Parathyroid adenoma (tissue), 2 donors: ENCODE data around the gene TRAP1.

Source experiments
- H2AFZ ChIP-seq: fragments of 300-600 bp; sonication (generic); one replicate; pipeline ENCODE4 v1.7.0; 2017; ENCODE audit warnings: antibody characterized with exemption, mild to moderate bottlenecking
- H3K27ac ChIP-seq: fragments of 300-600 bp; sonication (generic); one replicate; pipeline ENCODE4 v1.7.0; 2017
- H3K27me3 ChIP-seq: fragments of 300-600 bp; sonication (generic); one replicate; pipeline ENCODE4 v1.7.0; 2017; ENCODE audit warnings: low read length; ENCODE audit not compliant: control insufficient read depth, insufficient read depth
- H3K36me3 ChIP-seq: fragments of 300-600 bp; sonication (generic); one replicate; pipeline ENCODE4 v1.7.0; 2017; ENCODE audit warnings: low read length; ENCODE audit not compliant: control insufficient read depth, insufficient read depth
- H3K4me1 ChIP-seq: fragments of 300-600 bp; sonication (generic); one replicate; pipeline ENCODE4 v1.7.0; 2017; ENCODE audit warnings: control low read depth
- H3K4me2 ChIP-seq: fragments of 300-600 bp; sonication (generic); one replicate; pipeline ENCODE4 v1.7.0; 2017; ENCODE audit warnings: low read length
- H3K4me3 ChIP-seq: fragments of 300-600 bp; sonication (generic); one replicate; pipeline ENCODE4 v1.7.0; 2017; ENCODE audit warnings: low read depth, low read length
- H3K79me2 ChIP-seq: fragments of 300-600 bp; sonication (generic); one replicate; pipeline ENCODE4 v1.7.0; 2017; ENCODE audit warnings: control low read depth
- H3K9ac ChIP-seq: fragments of 300-600 bp; sonication (generic); one replicate; pipeline ENCODE4 v1.7.0; 2017; ENCODE audit warnings: mild to moderate bottlenecking
- H3K9me3 ChIP-seq: fragments of 300-600 bp; sonication (generic); one replicate; pipeline ENCODE4 v1.7.0; 2017; ENCODE audit warnings: low read length; ENCODE audit not compliant: control insufficient read depth
- CTCF ChIP-seq: fragments of 300-600 bp; sonication (generic); IDR thresholded peaks from one replicate; pipeline ENCODE4 v1.7.0; 2017; ENCODE audit warnings: antibody characterized with exemption, mild to moderate bottlenecking
- donor health status: primary hyperparathyroidism.

Gene TRAP1

GRCh38 chr16:3687792-3688191 lies 29.5 kb downstream of the TRAP1 start:
- TF ChIP-seq CTCF = no peak
- Histone ChIP-seq H3K27me3 (no peaks in the 10 kb centered on the region), H3K9me3 (no peaks in the 10 kb centered on the region), H3K4me2 (no peak overlapping the region), H3K9ac (no peak overlapping the region), H3K79me2 (no peaks in the 10 kb centered on the region), H3K36me3 (no peaks in the 10 kb centered on the region), H2AFZ (no peak overlapping the region), H3K4me3 (no peak overlapping the region), H3K4me1 (peaks cover 8% of the 10 kb centered on the region), H3K27ac (no peak overlapping the region)

GRCh38 chr16:3687021-3687420 lies 30.3 kb downstream of the TRAP1 start:
- no peaks in the 10 kb centered on the region for H3K27me3 ChIP-seq
- no peak overlapping the region for H3K9ac ChIP-seq
- H2AFZ ChIP-seq = no peak overlapping the region
- peaks cover 8% of the 10 kb centered on the region for H3K4me1 ChIP-seq
- H3K9me3 ChIP-seq = no peaks in the 10 kb centered on the region
- no peaks in the 10 kb centered on the region for H3K79me2 ChIP-seq
- no peak for TF ChIP-seq CTCF
- no peak overlapping the region for H3K27ac ChIP-seq
- H3K36me3 ChIP-seq = no peaks in the 10 kb centered on the region
- no peak overlapping the region for H3K4me2 ChIP-seq
- H3K4me3 ChIP-seq = no peak overlapping the region

- Histone ChIP-seq H2AFZ (no peak overlapping the region), H3K27me3 (no peaks in the 10 kb centered on the region), H3K4me3 (no peak overlapping the region), H3K4me1 (no peaks in the 10 kb centered on the region), H3K9ac (no peak overlapping the region), H3K79me2 (no peaks in the 10 kb centered on the region), H3K9me3 (no peaks in the 10 kb centered on the region), H3K27ac (no peak overlapping the region), H3K36me3 (no peaks in the 10 kb centered on the region), H3K4me2 (no peak overlapping the region)
- TF ChIP-seq CTCF = no peak
Measured at GRCh38 chr16:3681206-3681605, 36.1 kb downstream of the TRAP1 start.

GRCh38 chr16:3677994-3678393 lies 39.3 kb downstream of the TRAP1 start:
- H3K79me2 ChIP-seq = no peaks in the 10 kb centered on the region
- H3K36me3 ChIP-seq = no peaks in the 10 kb centered on the region
- H3K4me1 ChIP-seq = no peaks in the 10 kb centered on the region
- no peaks in the 10 kb centered on the region for H3K27me3 ChIP-seq
- H3K27ac ChIP-seq = no peak overlapping the region
- H3K9me3 ChIP-seq = no peaks in the 10 kb centered on the region
- no peak for TF ChIP-seq CTCF
- H3K9ac ChIP-seq = no peak overlapping the region
- no peak overlapping the region for H3K4me2 ChIP-seq
- no peak overlapping the region for H2AFZ ChIP-seq
- H3K4me3 ChIP-seq = no peak overlapping the region

GRCh38 chr16:3675601-3676130 lies 41.7 kb downstream of the TRAP1 start:
- no peaks in the 10 kb centered on the region for H3K79me2 ChIP-seq
- H3K27me3 ChIP-seq = no peaks in the 10 kb centered on the region
- no peaks in the 10 kb centered on the region for H3K4me1 ChIP-seq
- TF ChIP-seq CTCF = no peak
- no peak overlapping the region for H3K9ac ChIP-seq
- H3K27ac ChIP-seq = no peak overlapping the region
- no peaks in the 10 kb centered on the region for H3K9me3 ChIP-seq
- H3K36me3 ChIP-seq = no peaks in the 10 kb centered on the region
- no peak overlapping the region for H2AFZ ChIP-seq
- no peak overlapping the region for H3K4me3 ChIP-seq
- H3K4me2 ChIP-seq = no peak overlapping the region
